22Rv1 (cell line): Measurements from ENCODE around the gene CCND1.

Experiments
- ZFX ChIP-seq: fragments of 450-650 bp; IDR thresholded peaks from 2 replicates; pipeline ENCODE4 v1.6.1; 2017; ENCODE audit warnings: antibody characterized with exemption, borderline replicate concordance
- TF ChIP-seq, protein P1 (sequence below): fragments of 450-650 bp; IDR thresholded peaks from 2 replicates; pipeline ENCODE4 v1.5.1; 2017; ENCODE audit warnings: mild to moderate bottlenecking

DNA sequence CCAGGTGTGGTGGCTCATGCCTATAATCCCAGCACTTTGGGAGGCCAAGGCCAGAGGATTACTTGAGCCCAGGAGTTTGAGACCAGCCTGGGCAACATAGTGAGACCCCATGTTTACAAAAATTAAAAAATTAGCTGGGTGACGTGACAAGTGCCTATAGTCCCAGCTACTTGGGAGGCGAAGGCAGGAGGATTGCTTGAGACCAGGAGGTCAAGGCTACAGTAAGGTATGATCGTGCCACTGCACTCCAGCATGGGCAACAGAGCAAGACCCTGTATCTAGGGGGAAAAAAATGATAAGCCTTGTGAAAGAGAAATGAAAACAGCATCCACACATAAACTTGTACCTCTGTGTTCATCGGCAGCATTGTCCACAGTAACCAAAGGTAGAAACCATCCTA, 8.1 kb upstream of the CCND1 start:
- TF ChIP-seq, protein P1, sequence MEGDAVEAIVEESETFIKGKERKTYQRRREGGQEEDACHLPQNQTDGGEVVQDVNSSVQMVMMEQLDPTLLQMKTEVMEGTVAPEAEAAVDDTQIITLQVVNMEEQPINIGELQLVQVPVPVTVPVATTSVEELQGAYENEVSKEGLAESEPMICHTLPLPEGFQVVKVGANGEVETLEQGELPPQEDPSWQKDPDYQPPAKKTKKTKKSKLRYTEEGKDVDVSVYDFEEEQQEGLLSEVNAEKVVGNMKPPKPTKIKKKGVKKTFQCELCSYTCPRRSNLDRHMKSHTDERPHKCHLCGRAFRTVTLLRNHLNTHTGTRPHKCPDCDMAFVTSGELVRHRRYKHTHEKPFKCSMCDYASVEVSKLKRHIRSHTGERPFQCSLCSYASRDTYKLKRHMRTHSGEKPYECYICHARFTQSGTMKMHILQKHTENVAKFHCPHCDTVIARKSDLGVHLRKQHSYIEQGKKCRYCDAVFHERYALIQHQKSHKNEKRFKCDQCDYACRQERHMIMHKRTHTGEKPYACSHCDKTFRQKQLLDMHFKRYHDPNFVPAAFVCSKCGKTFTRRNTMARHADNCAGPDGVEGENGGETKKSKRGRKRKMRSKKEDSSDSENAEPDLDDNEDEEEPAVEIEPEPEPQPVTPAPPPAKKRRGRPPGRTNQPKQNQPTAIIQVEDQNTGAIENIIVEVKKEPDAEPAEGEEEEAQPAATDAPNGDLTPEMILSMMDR: no peak
- TF ChIP-seq ZFX: no peak
